Stimulated activated CD4-positive, alpha-beta T cell treated with anti-CD3 and anti-CD28 coated beads, TNF-alpha, amount 100 ng/mL, for 48 hours (primary cell): ENCODE results near the gene ZDHHC1.
"Not testable (repeated sequence)": the region's sequence is repeated elsewhere in the genome, so short reads cannot be mapped to it uniquely, and the experiment has no call there.

Experiments
- DNase-seq, 3 donors: peaks; one replicate each; pipeline ENCODE4 v3.0.0-alpha.2; 2020; ENCODE audit warnings: low read depth in 3 of 3

Gene ZDHHC1

DNA sequence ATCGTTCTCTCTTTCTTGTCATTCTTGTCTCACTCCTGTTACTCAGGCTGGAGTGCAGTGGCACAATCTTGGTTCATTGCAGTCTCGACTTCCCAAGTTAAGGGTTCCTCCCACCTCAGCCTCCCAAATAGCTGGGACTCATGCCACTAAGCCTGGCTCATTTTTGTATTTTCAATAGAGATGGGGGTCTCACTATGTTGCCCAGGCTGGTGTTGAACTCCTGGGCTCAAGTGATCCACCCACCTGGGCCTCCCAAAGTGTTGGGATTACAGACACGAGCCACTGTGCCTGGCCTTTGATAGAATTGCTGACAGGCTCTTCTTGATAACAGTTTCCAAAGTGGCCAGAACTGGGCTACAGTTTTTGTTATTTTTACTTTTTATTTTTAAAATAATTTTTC is 55.2 kb downstream of the ZDHHC1 start:
- DNase-seq: no peak

GRCh38 chr16:67359540-67360269 is 56.6 kb downstream of the ZDHHC1 start:
- not testable (repeated sequence) for DNase-seq

DNA sequence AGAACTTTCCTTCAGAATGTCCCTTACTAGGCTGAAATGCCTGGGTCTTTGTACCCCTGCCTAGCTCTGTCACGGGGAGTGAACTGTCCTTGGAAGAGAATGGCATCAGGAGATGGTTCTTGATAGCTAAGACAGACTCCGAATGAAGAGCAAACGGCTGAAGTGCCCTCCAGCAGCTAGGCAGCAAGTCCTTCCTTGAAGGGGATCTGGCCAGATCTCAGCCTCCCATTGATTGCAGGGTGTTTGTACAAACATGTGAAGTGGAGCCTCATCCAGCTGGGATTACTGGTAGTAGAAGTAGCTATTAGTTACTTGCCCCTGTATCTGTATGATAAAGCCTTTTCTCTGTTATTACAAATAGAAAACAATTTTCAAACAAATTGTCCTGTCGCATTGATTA is 58.7 kb downstream of the ZDHHC1 start:
- DNase-seq: no peak

GRCh38 chr16:67356396-67356795 is 59.9 kb downstream of the ZDHHC1 start:
- DNase-seq: no peak

GRCh38 chr16:67352463-67352862 is 63.8 kb downstream of the ZDHHC1 start:
- DNase-seq: not testable (repeated sequence)

- no peak for DNase-seq
These were observed 66.0 kb downstream of the ZDHHC1 start for GRCh38 chr16:67350324-67350723.

- DNase-seq: no peak
These were observed 67.1 kb downstream of the ZDHHC1 start for GRCh38 chr16:67349172-67349571.

DNA sequence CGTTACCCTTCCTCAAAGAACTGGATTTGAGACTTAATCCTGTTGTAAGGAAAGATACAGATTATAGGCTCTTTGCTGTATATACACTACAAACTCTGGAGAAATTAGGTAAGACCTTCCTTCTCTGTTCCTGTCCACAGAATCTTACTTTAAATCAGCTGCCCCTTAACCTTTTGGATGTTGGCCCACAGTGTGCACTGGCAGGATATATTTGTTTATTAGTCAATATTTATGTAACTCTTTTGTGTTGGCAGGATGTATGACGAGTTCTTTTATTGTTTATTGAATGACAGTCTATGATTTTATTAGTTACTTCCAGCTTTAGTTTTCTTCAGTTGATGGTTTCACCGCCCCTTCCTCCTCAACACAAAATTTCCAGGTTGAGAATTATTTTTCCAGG is 69.9 kb downstream of the ZDHHC1 start:
- no peak for DNase-seq

DNA sequence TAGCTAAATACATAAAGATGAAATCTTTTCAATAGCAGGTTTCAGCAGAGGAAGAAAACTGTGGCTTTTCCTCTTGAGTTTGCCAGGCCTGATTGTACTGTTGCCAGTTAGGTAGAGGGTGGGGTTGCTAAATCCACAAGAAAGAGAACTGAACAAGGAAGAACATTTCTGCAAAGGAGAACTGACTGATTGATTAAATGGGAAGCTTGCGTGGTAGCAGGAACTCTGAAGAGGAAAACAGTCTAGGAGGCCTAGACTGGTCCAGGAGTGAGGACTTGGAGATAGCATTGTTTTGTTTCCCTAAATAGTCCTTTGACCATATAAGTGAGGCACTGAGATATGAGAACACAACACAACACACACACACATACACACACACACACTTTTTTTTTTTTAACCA is 70.9 kb downstream of the ZDHHC1 start:
- no peak for DNase-seq
